ENCODE measurements around the gene SEMA3E.
A peak's percentile ranks its signal among the peaks of the same experiment; 100 is the strongest.
"Not testable (repeated sequence)": the region's sequence is repeated elsewhere in the genome, so short reads cannot be mapped to it uniquely, and the experiment has no call there.

The SEMA3E gene

GRCh38 chr7:83484826-83485225 lies 164.1 kb downstream of the SEMA3E start:
- no peak for DNase-seq

GRCh38 chr7:83484266-83484665 lies 164.7 kb downstream of the SEMA3E start:
- DNase-seq, result no peak

DNA sequence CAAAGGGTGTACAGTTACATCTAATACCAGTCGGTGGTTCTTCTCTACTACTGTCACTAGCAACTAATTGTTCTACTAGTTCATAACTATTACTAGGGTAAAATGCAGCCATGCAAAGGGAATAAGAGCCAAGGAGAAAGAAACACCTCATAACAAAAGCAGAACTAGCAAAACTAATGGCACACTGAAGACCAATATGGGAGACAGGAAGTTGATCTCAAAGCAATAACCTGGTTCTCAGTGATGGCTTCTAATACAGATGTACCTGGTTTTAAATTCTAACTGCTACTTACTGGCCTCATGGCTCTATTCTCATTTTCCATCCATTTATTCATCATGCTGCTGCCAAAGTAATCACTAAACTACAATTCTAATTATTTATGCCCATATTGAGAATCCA lies 170.3 kb downstream of the SEMA3E start:
- DNase-seq, result no peak

- no peak for DNase-seq
These were observed 172.4 kb downstream of the SEMA3E start for GRCh38 chr7:83476511-83477050.

DNA sequence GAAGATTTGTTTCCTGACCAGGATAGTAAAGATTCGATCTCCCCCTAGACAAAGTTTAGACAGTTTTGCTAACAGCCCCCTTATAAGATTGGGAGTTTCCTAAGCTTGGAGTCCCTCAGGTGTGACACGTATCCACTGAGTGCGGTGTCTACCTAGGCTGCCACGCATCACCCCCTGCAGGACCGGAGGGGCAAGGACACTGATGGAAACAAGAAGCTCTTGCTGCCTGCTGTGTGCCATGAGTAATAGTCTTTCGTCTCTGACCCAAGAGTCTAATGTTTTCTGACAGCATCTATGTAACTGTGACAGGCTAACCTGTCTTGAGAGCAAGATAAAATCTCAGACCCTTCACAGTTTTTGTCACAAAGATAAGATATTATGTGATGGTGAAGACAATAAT lies 173.5 kb downstream of the SEMA3E start:
- DNase-seq, result no peak

- no peak for DNase-seq
These were observed 176.6 kb downstream of the SEMA3E start for GRCh38 chr7:83472376-83472775.

DNA sequence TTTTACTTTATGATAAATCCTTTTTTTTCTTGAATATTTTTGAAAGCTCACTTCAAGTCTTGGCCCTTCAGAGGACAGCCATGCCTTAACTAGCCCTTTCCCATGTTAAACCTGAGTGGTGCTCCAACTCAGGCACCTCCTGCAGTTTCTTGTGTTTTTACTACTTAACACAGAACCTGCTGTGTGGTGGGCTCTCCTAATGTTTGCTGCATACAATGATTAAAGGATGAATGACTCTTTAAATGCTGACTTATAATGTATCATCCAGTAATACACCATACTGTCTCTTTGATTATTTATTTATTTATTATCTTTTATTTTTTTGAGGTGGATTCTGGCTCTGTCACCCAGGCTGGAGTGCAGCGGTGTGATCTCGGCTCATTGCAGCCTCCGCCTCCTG lies 179.4 kb downstream of the SEMA3E start:
- DNase-seq, result no peak

- no peak for DNase-seq
These were observed 179.9 kb downstream of the SEMA3E start for GRCh38 chr7:83469076-83469475.

GRCh38 chr7:83468251-83468739 lies 180.6 kb downstream of the SEMA3E start:
- DNase-seq, result no peak

- no peak for DNase-seq
These were observed 181.4 kb downstream of the SEMA3E start for GRCh38 chr7:83467493-83467892.

GRCh38 chr7:83466956-83467355 lies 182.0 kb downstream of the SEMA3E start:
- DNase-seq, result no peak

GRCh38 chr7:83466187-83466923 lies 182.6 kb downstream of the SEMA3E start:
- no peak for DNase-seq

GRCh38 chr7:83465643-83466042 lies 183.3 kb downstream of the SEMA3E start:
- no peak for DNase-seq

GRCh38 chr7:83461820-83462219 lies 187.1 kb downstream of the SEMA3E start:
- DNase-seq, result not testable (repeated sequence)

DNA sequence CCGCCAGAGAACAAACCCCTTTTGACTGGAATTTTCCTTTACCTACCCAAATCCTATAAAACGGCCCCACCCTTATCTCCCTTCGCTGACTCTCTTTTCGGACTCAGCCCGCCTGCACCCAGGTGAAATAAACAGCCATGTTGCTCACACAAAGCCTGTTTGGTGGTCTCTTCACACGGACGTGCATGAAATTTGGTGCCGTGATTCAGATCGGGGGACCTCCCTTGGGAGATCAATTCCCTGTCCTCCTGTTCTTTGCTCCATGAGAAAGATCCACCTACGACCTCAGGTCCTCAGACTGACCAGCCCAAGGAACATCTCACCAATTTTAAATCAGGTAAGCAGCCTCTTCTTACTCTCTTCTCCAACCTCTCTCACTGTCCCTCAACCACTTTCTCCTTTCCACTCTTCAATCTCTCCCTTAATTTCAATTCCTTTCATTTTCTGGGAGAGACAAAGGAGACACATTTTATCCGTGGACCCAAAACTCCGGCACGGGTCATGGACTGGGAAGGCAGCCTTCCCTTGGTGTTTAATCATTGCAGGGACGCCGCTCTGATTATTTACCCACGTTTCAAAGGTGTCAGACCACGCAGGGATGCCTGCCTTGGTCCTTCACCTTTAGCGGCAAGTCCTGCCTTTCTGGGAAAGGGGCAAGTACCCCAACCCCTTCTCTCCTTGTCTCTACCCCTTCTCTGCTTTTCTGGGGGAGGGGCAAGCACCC lies 188.8 kb downstream of the SEMA3E start:
- not testable (repeated sequence) for DNase-seq

DNA sequence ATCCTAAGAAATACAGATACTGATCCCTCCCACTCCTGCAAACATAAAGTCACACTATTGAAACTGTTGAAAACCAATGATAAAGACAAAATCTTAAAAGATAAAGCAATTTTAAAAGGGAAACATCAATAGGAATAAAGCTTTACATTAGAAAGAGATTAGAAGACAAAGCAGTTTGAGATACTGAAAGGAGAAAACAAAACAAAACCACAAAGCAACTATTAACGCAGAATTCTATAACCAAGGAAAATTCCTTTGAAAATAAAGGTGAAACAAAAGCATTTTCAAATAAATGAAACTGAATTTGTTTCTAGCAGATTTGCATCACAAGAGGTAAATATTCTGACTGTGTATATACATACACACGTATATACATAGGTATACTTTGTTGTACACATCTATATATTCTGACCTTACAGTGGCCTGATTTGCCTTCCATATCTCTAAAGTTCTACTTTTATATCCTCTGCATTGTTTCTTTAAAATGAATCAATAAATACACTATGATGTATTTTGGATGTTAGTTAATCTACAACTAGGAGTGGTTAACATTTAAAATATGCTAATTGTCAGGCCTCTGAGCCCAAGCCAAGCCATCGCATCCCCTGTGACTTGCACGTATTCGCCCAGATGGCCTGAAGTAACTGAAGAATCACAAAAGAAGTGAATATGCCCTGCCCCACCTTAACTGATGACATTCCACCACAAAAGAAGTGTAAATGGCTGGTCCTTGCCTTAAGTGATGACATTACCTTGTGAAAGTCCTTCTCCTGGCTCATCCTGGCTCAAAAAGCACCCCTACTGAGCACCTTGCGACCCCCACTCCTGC lies 189.6 kb downstream of the SEMA3E start:
- not testable (repeated sequence) for DNase-seq

DNA sequence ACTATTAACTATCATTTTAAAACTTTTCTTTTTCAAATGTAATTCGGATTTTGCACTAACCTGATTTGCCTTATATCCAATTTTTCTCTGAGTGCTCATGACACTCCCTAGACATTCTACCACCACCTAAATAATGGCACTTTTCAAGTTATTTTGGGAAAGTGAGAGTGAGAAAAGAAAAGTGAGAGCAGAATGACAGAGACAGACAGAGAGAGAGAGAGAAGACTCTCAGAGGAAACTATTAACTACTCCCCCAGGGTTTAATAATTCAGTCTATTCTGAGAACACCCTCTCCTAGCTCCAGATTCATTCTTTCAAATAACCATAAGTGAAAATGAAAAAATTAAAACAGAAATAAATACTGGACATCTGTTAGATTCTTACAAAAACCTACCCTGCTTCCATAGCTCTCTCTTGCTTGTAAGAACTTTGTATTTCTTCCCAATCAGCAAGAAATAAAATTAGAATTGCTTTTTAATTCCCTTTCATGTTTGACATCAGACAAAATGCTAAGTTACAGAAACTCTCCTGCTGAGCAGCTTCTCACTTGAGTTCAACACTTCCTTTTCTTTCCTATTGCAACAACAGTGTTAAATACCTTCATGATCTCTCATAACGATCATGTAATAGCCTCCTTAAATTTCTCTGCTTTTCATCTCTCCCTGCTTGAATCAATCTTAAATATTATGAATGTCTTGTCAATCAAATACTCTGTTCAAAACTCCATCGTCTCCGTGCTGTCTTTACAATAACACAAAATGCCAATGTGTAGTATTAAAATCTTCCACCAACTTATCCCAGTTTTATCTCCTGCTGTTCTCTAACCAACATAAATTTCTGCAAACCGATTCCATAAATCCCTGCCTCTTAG lies 191.7 kb downstream of the SEMA3E start:
- DNase-seq, result no peak

- DNase-seq, result no peak
These were observed 192.5 kb downstream of the SEMA3E start for GRCh38 chr7:83456413-83456812.

- DNase-seq, result no peak
These were observed 193.3 kb downstream of the SEMA3E start for GRCh38 chr7:83455612-83456011.

DNA sequence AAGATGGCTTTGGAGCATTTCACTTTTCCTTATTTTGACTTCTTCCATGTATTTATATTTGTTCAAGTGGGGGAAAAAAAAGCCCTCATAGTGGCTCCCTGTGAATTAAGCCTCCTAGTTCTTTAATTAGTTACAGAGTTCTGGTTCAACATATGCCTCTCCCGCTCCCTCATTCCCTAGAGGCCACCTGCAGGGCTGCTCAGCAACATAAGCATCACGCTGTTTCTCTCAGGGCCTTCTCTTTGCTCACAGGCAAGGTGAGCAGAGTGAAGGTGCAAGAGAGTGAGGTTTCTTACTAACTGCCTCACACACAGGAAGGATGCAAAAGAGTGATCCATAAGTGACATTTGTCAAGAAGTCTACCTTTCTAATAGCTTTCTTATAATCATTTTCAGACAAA lies 196.7 kb downstream of the SEMA3E start:
- DNase-seq, result peak; percentile 47 to 83

- DNase-seq, result peak; percentile 7 to 52
These were observed 197.4 kb downstream of the SEMA3E start for GRCh38 chr7:83451501-83452045.

- DNase-seq, result no peak
These were observed 199.2 kb downstream of the SEMA3E start for GRCh38 chr7:83449781-83450180.

Data from NCI-H524 (cell line).